Measurements from ENCODE around the gene LTB4R2.

GRCh38 chr14:24342889-24343288, 32.9 kb downstream of the LTB4R2 start:
- TF ChIP-seq CTCF (IDR thresholded peaks at IDR 0.05) (no peak), POLR2A (IDR thresholded peaks at IDR 0.05) (no peak)

Data from right lobe of liver (tissue), 4 donors.